ENCODE measurements around the gene KCNH1.
"Not testable (repeated sequence)": the region's sequence is repeated elsewhere in the genome, so short reads cannot be mapped to it uniquely, and the experiment has no call there.

The KCNH1 gene

GRCh38 chr1:211129776-211130175 is 4.2 kb downstream of the KCNH1 start:
- H3K4me3 ChIP-seq (ENCODE audit: low read length): no peak overlapping the region
- TF ChIP-seq ZNF274 (IDR thresholded peaks at IDR 0.05; ENCODE audit: low read depth, low read length): no peak

GRCh38 chr1:211127166-211127565 is 6.8 kb downstream of the KCNH1 start:
- no peak for TF ChIP-seq ZNF274 (IDR thresholded peaks at IDR 0.05; ENCODE audit: low read depth, low read length)
- H3K4me3 ChIP-seq (ENCODE audit: low read length): no peak overlapping the region

- no peak overlapping the region for H3K4me3 ChIP-seq (ENCODE audit: low read length)
- TF ChIP-seq ZNF274 (IDR thresholded peaks at IDR 0.05; ENCODE audit: low read depth, low read length): no peak
Measured at GRCh38 chr1:211126622-211127021, 7.3 kb downstream of the KCNH1 start.

- no peak for TF ChIP-seq ZNF274 (IDR thresholded peaks at IDR 0.05; ENCODE audit: low read depth, low read length)
- no peak overlapping the region for H3K4me3 ChIP-seq (ENCODE audit: low read length)
Measured at GRCh38 chr1:211118407-211119102, 15.4 kb downstream of the KCNH1 start.

- no peak for TF ChIP-seq ZNF274 (IDR thresholded peaks at IDR 0.05; ENCODE audit: low read depth, low read length)
- H3K4me3 ChIP-seq (ENCODE audit: low read length): no peak overlapping the region
Measured at GRCh38 chr1:211114446-211114845, 19.5 kb downstream of the KCNH1 start.

- no peak overlapping the region for H3K4me3 ChIP-seq (ENCODE audit: low read length)
- no peak for TF ChIP-seq ZNF274 (IDR thresholded peaks at IDR 0.05; ENCODE audit: low read depth, low read length)
Measured at GRCh38 chr1:211113566-211113965, 20.4 kb downstream of the KCNH1 start.

- no peak overlapping the region for H3K4me3 ChIP-seq (ENCODE audit: low read length)
- TF ChIP-seq ZNF274 (IDR thresholded peaks at IDR 0.05; ENCODE audit: low read depth, low read length): no peak
Measured at GRCh38 chr1:211111351-211111750, 22.6 kb downstream of the KCNH1 start.

- TF ChIP-seq ZNF274 (IDR thresholded peaks at IDR 0.05; ENCODE audit: low read depth, low read length): no peak
- H3K4me3 ChIP-seq (ENCODE audit: low read length): no peak overlapping the region
Measured at GRCh38 chr1:211101481-211101880, 32.5 kb downstream of the KCNH1 start.

- no peak for TF ChIP-seq ZNF274 (IDR thresholded peaks at IDR 0.05; ENCODE audit: low read depth, low read length)
- H3K4me3 ChIP-seq (ENCODE audit: low read length): no peak overlapping the region
Measured at GRCh38 chr1:211099393-211099792, 34.6 kb downstream of the KCNH1 start.

- no peak for TF ChIP-seq ZNF274 (IDR thresholded peaks at IDR 0.05; ENCODE audit: low read depth, low read length)
- H3K4me3 ChIP-seq (ENCODE audit: low read length): no peak overlapping the region
Measured at GRCh38 chr1:211095381-211095780, 38.6 kb downstream of the KCNH1 start.

GRCh38 chr1:211092955-211093354 is 41.0 kb downstream of the KCNH1 start:
- H3K4me3 ChIP-seq (ENCODE audit: low read length): no peak overlapping the region
- TF ChIP-seq ZNF274 (IDR thresholded peaks at IDR 0.05; ENCODE audit: low read depth, low read length): no peak

- H3K4me3 ChIP-seq (ENCODE audit: low read length): no peak overlapping the region
- no peak for TF ChIP-seq ZNF274 (IDR thresholded peaks at IDR 0.05; ENCODE audit: low read depth, low read length)
Measured at GRCh38 chr1:211091867-211092266, 42.1 kb downstream of the KCNH1 start.

GRCh38 chr1:211089536-211089935 is 44.4 kb downstream of the KCNH1 start:
- no peak overlapping the region for H3K4me3 ChIP-seq (ENCODE audit: low read length)
- no peak for TF ChIP-seq ZNF274 (IDR thresholded peaks at IDR 0.05; ENCODE audit: low read depth, low read length)

- H3K4me3 ChIP-seq (ENCODE audit: low read length): no peak overlapping the region
- no peak for TF ChIP-seq ZNF274 (IDR thresholded peaks at IDR 0.05; ENCODE audit: low read depth, low read length)
Measured at GRCh38 chr1:211088156-211088555, 45.8 kb downstream of the KCNH1 start.

- no peak for TF ChIP-seq ZNF274 (IDR thresholded peaks at IDR 0.05; ENCODE audit: low read depth, low read length)
- no peak overlapping the region for H3K4me3 ChIP-seq (ENCODE audit: low read length)
Measured at GRCh38 chr1:211082824-211083223, 51.1 kb downstream of the KCNH1 start.

- not testable (repeated sequence) for H3K4me3 ChIP-seq (ENCODE audit: low read length)
Measured at GRCh38 chr1:211081447-211081846, 52.5 kb downstream of the KCNH1 start.
